ENCODE results near the gene MFAP3. TPM values are rescaled to one million over a fixed set of nuclear protein-coding genes. Genes with fewer than 3 reads are reported as not detected.
"Not testable (repeated sequence)": the region's sequence is repeated elsewhere in the genome, so short reads cannot be mapped to it uniquely, and the experiment has no call there.

MFAP3 gene
- total RNA-seq, 1 donor from 2014 or later: 89.5 TPM

- no peak for DNase-seq (ENCODE audit: low read depth)
Observed at GRCh38 chr5:154049636-154050035, 10.9 kb downstream of the MFAP3 start.

- no peak for DNase-seq (ENCODE audit: low read depth)
Observed at GRCh38 chr5:154053468-154053867, 14.7 kb downstream of the MFAP3 start.

GRCh38 chr5:154055201-154055600, 16.4 kb downstream of the MFAP3 start:
- no peak for DNase-seq (ENCODE audit: low read depth)

GRCh38 chr5:154058055-154059038, 19.6 kb downstream of the MFAP3 start:
- DNase-seq (ENCODE audit: low read depth): peak; percentile 76

- no peak for DNase-seq (ENCODE audit: low read depth)
Observed at GRCh38 chr5:154059039-154059430, 20.3 kb downstream of the MFAP3 start.

- no peak for DNase-seq (ENCODE audit: low read depth)
Observed at GRCh38 chr5:154059583-154059982, 20.8 kb downstream of the MFAP3 start.

GRCh38 chr5:154060606-154061005, 21.8 kb downstream of the MFAP3 start:
- DNase-seq (ENCODE audit: low read depth): no peak

GRCh38 chr5:154063372-154063771, 24.6 kb downstream of the MFAP3 start:
- no peak for DNase-seq (ENCODE audit: low read depth)

- no peak for DNase-seq (ENCODE audit: low read depth)
Observed at GRCh38 chr5:154065971-154066370, 27.2 kb downstream of the MFAP3 start.

GRCh38 chr5:154069854-154070253, 31.1 kb downstream of the MFAP3 start:
- not testable (repeated sequence) for DNase-seq (ENCODE audit: low read depth)

- no peak for DNase-seq (ENCODE audit: low read depth)
Observed at GRCh38 chr5:154071799-154072413, 33.1 kb downstream of the MFAP3 start.

GRCh38 chr5:154072414-154073171, 33.8 kb downstream of the MFAP3 start:
- DNase-seq (ENCODE audit: low read depth): peak; percentile 83

- DNase-seq (ENCODE audit: low read depth): no peak
Observed at GRCh38 chr5:154076240-154076922, 37.6 kb downstream of the MFAP3 start.

GRCh38 chr5:154077696-154078095, 38.9 kb downstream of the MFAP3 start:
- DNase-seq (ENCODE audit: low read depth): no peak

GRCh38 chr5:154078272-154078671, 39.5 kb downstream of the MFAP3 start:
- no peak for DNase-seq (ENCODE audit: low read depth)

- DNase-seq (ENCODE audit: low read depth): peak; percentile 68
Observed at GRCh38 chr5:154081246-154081645, 42.5 kb downstream of the MFAP3 start.

- DNase-seq (ENCODE audit: low read depth): no peak
Observed at GRCh38 chr5:154084062-154084639, 45.4 kb downstream of the MFAP3 start.

- no peak for DNase-seq (ENCODE audit: low read depth)
Observed at GRCh38 chr5:154086146-154086545, 47.4 kb downstream of the MFAP3 start.

- DNase-seq (ENCODE audit: low read depth): peak; percentile 50
Observed at GRCh38 chr5:154086641-154087040, 47.9 kb downstream of the MFAP3 start.

- DNase-seq (ENCODE audit: low read depth): peak; percentile 62
Observed at GRCh38 chr5:154087260-154087659, 48.5 kb downstream of the MFAP3 start.

- no peak for DNase-seq (ENCODE audit: low read depth)
Observed at GRCh38 chr5:154088801-154089200, 50.0 kb downstream of the MFAP3 start.

All from myocyte (in vitro differentiated cells).